ENCODE data around the gene TWNK. TPM values are rescaled to one million over a fixed set of nuclear protein-coding genes. Genes with fewer than 3 reads are reported as not detected.

The TWNK gene
- total RNA-seq, 1 experiment from 2014 or later = 28.2 TPM

DNA sequence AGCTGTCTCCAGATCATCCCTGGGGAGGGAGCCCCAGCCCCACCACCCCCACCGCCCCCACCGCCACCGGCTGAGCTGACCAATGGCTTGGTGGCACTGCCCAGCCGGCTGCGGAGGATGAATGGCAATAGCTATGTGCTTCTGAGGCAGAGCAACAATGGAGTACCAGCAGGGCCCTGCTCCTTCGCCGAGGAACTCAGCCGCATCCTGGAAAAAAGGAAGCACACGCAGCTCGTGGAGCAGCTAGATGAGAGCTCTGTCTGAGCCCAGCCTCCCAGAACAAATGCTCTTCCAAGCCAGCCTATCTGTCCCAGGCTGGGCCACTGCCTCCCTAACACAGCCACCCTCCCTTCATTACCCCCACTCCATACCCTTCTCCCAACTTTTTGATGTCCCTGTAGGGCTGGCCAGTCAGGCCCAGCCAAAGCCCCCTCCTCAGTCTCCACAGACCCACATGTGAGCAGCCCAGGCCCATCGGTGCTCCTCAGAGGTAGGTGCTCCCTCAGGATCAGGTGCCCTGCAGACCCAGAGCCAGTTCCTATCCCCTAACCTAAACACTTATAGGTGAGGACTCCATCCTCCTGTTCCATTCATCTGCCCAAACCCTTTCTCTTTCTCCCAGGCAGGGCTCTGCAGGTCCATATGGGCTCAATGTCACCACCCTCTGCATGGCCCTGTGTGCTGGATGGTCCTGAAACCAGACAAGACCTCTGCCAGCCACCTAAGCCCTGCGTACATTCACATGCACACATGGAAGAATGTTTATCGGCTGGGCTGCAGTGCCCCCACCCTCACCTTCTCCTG lies 3.3 kb upstream of the TWNK start:
- Mint-ChIP-seq H3K9me3 (no peaks in the 10 kb centered on the region), H3K27me3 (ENCODE audit: low read depth) (no peaks in the 10 kb centered on the region), H3K36me3 (peaks cover 4% of the 10 kb centered on the region; the same call in 1 of the 2 replicates), H3K27ac (peak overlapping the region; percentile 70; the same call in 1 of the 2 replicates), H3K4me3 (no peak overlapping the region), H3K4me1 (peaks cover 13% of the 10 kb centered on the region)
- no peak for DNase-seq (ENCODE audit: low spot score)
- no peak for ATAC-seq
- POLR2A ChIA-PET = no interaction called here
- no peak for TF ChIP-seq NFATC4 (CRISPR knock-in tag; IDR thresholded peaks at IDR 0.05)
- no peak for TF ChIP-seq TEAD1 (CRISPR knock-in tag; IDR thresholded peaks at IDR 0.05)
- no peak for TF ChIP-seq ZNF317 (CRISPR knock-in tag; IDR thresholded peaks at IDR 0.05; ENCODE audit: borderline replicate concordance, low read depth)
- TF ChIP-seq MXD4 (CRISPR knock-in tag; IDR thresholded peaks at IDR 0.05; ENCODE audit: borderline replicate concordance) = no peak
- no peak for TF ChIP-seq ZNF671 (CRISPR knock-in tag; IDR thresholded peaks at IDR 0.05)
- TF ChIP-seq, protein P1, sequence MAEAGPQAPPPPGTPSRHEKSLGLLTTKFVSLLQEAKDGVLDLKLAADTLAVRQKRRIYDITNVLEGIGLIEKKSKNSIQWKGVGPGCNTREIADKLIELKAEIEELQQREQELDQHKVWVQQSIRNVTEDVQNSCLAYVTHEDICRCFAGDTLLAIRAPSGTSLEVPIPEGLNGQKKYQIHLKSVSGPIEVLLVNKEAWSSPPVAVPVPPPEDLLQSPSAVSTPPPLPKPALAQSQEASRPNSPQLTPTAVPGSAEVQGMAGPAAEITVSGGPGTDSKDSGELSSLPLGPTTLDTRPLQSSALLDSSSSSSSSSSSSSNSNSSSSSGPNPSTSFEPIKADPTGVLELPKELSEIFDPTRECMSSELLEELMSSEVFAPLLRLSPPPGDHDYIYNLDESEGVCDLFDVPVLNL (CRISPR knock-in tag; IDR thresholded peaks at IDR 0.05; ENCODE audit: borderline replicate concordance, low read depth) = no peak
- no peak for TF ChIP-seq HMGA2 (CRISPR knock-in tag; IDR thresholded peaks at IDR 0.05)
- no peak for TF ChIP-seq SOX15 (CRISPR knock-in tag; IDR thresholded peaks at IDR 0.05)
- TF ChIP-seq, protein P2, sequence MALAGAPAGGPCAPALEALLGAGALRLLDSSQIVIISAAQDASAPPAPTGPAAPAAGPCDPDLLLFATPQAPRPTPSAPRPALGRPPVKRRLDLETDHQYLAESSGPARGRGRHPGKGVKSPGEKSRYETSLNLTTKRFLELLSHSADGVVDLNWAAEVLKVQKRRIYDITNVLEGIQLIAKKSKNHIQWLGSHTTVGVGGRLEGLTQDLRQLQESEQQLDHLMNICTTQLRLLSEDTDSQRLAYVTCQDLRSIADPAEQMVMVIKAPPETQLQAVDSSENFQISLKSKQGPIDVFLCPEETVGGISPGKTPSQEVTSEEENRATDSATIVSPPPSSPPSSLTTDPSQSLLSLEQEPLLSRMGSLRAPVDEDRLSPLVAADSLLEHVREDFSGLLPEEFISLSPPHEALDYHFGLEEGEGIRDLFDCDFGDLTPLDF (CRISPR knock-in tag; IDR thresholded peaks at IDR 0.05) = no peak
- CTCF ChIA-PET = interaction anchor here (1.1 kb wide), 1 partner anchor 13 kb away, joined by 7 read pairs; no protein-coding TSS in a partner anchor

DNA sequence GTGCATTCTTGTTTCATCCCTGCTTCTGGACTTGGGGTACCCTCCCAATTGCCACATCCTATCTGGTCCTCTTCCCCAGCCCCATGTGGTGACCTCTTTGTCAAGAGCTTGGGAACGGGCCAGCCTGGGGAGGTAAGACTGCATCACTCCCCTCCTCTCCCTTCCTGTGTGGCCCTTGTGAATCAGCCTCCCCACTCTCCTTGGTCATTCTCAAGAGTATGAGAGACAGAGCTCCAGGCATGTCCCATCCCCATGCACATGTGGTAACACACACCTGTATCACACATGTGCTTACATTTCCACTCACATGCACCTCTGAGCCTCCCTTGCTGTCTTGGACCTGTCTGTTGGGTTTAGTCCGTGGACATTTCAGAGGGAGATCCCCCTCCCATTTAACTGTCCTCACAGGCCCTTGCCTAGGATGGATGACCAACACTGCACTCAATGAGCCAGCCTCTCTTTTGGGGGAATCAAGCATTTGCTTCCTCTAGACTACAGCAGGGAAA lies 2.6 kb upstream of the TWNK start:
- TF ChIP-seq FOXP1 (CRISPR knock-in tag; IDR thresholded peaks at IDR 0.05; ENCODE audit: borderline replicate concordance) (no peak), RELA (CRISPR knock-in tag; IDR thresholded peaks at IDR 0.05; ENCODE audit: borderline replicate concordance) (no peak), MLX (CRISPR knock-in tag; IDR thresholded peaks at IDR 0.05) (no peak), CTCF (IDR thresholded peaks at IDR 0.05) (no peak), NFE2L1 (CRISPR knock-in tag; IDR thresholded peaks at IDR 0.05) (no peak), SOX15 (CRISPR knock-in tag; IDR thresholded peaks at IDR 0.05) (no peak), ZBTB43 (CRISPR knock-in tag; IDR thresholded peaks at IDR 0.05) (no peak), ATF3 (CRISPR knock-in tag; conservative IDR thresholded peaks at IDR 0.05) (no peak), ZNF121 (CRISPR knock-in tag; IDR thresholded peaks at IDR 0.05) (no peak), ATF2 (CRISPR knock-in tag; IDR thresholded peaks at IDR 0.05; ENCODE audit: borderline replicate concordance, low read depth) (no peak), TCF7 (CRISPR knock-in tag; IDR thresholded peaks at IDR 0.05; ENCODE audit: low read depth) (no peak)
- TF ChIP-seq, protein P1 (CRISPR knock-in tag; IDR thresholded peaks at IDR 0.05; ENCODE audit: borderline replicate concordance, low read depth) = no peak
- peaks cover 10% of the 10 kb centered on the region for H3K36me3 Mint-ChIP-seq
- CTCF ChIA-PET = interaction anchor here (1.1 to 4.5 kb wide), 3 partner anchors 13 to 27 kb away, joined by 4 to 28 read pairs (median 7); partner anchors contain the start of gene SEMA4G
- H3K4me1 Mint-ChIP-seq = peaks cover 13% of the 10 kb centered on the region
- no peak overlapping the region for H3K4me3 Mint-ChIP-seq
- H3K27me3 Mint-ChIP-seq (ENCODE audit: low read depth) = no peaks in the 10 kb centered on the region
- POLR2A ChIA-PET = no interaction called here
- DNase-seq (ENCODE audit: low spot score) (no peak), ATAC-seq (no peak)
- H3K9me3 Mint-ChIP-seq = no peaks in the 10 kb centered on the region
- H3K27ac Mint-ChIP-seq = 0 out of 2 replicates have a peak overlapping the region, but pooled peaks have one; percentile 41
